Measurements from ENCODE around the gene TRIM15.

TRIM15 gene

GRCh38 chr6:30145818-30146217 is 17.5 kb upstream of the TRIM15 start:
- DNase-seq (ENCODE audit: low read depth, low spot score), result no peak

GRCh38 chr6:30147096-30147495 is 16.2 kb upstream of the TRIM15 start:
- peak; percentile 13 for DNase-seq (ENCODE audit: low read depth, low spot score)

- DNase-seq (ENCODE audit: low read depth, low spot score), result no peak
Measured at GRCh38 chr6:30149234-30149633, 14.1 kb upstream of the TRIM15 start.

- DNase-seq (ENCODE audit: low read depth, low spot score), result no peak
Measured at GRCh38 chr6:30149858-30150550, 13.3 kb upstream of the TRIM15 start.

- DNase-seq (ENCODE audit: low read depth, low spot score), result no peak
Measured at GRCh38 chr6:30150671-30151395, 12.5 kb upstream of the TRIM15 start.

GRCh38 chr6:30151580-30151979 is 11.8 kb upstream of the TRIM15 start:
- no peak for DNase-seq (ENCODE audit: low read depth, low spot score)

GRCh38 chr6:30152016-30152673 is 11.2 kb upstream of the TRIM15 start:
- no peak for DNase-seq (ENCODE audit: low read depth, low spot score)

GRCh38 chr6:30152910-30153610 is 10.3 kb upstream of the TRIM15 start:
- no peak for DNase-seq (ENCODE audit: low read depth, low spot score)

- DNase-seq (ENCODE audit: low read depth, low spot score), result no peak
Measured at GRCh38 chr6:30154061-30154460, 9.3 kb upstream of the TRIM15 start.

- no peak for DNase-seq (ENCODE audit: low read depth, low spot score)
Measured at GRCh38 chr6:30154709-30155519, 8.4 kb upstream of the TRIM15 start.

- DNase-seq (ENCODE audit: low read depth, low spot score), result no peak
Measured at GRCh38 chr6:30155520-30156261, 7.7 kb upstream of the TRIM15 start.

GRCh38 chr6:30156262-30156599 is 7.1 kb upstream of the TRIM15 start:
- no peak for DNase-seq (ENCODE audit: low read depth, low spot score)

- DNase-seq (ENCODE audit: low read depth, low spot score), result no peak
Measured at GRCh38 chr6:30156774-30157173, 6.6 kb upstream of the TRIM15 start.

- DNase-seq (ENCODE audit: low read depth, low spot score), result no peak
Measured at GRCh38 chr6:30157581-30157980, 5.8 kb upstream of the TRIM15 start.

- DNase-seq (ENCODE audit: low read depth, low spot score), result no peak
Measured at GRCh38 chr6:30157999-30158398, 5.3 kb upstream of the TRIM15 start.

GRCh38 chr6:30158475-30159040 is 4.8 kb upstream of the TRIM15 start:
- no peak for DNase-seq (ENCODE audit: low read depth, low spot score)

- no peak for DNase-seq (ENCODE audit: low read depth, low spot score)
Measured at GRCh38 chr6:30160008-30160784, 3.1 kb upstream of the TRIM15 start.

GRCh38 chr6:30160785-30161531 is 2.4 kb upstream of the TRIM15 start, which contains the start of gene TRIM10:
Gene TRIM10, minus strand, starts transcription at chr6:30161211. Its CDS starts 353 bp downstream, at chr6:30160858.
- DNase-seq (ENCODE audit: low read depth, low spot score), result no peak

Measured in ELF-1 (cell line).